Keratinocyte (primary cell): ENCODE results near the gene ITPR2.

Experiments
- EZH2 ChIP-seq: IDR thresholded peaks from one replicate; pipeline ENCODE4 v1.6.1; 2012; ENCODE audit warnings: inconsistent platforms, mild to moderate bottlenecking, low read length, moderate library complexity
- TF ChIP-seq, protein P1 (sequence below), 3 experiments: IDR thresholded peaks in 1 of 3; conservative IDR thresholded peaks in 1 of 3; optimal IDR thresholded peaks in 1 of 3; 2 replicates in 2 of 3; 3 replicates in 1 of 3; pipeline versions ENCODE3 to v1.5.1; 2011; ENCODE audit warnings: low read length in 3 of 3, mild to moderate bottlenecking in 3 of 3, moderate library complexity in 2 of 3, control low read depth in 1 of 3, inconsistent platforms in 1 of 3; ENCODE audit not compliant: insufficient read depth in 2 of 3; ENCODE audit errors: extremely low read depth in 1 of 3

DNA sequence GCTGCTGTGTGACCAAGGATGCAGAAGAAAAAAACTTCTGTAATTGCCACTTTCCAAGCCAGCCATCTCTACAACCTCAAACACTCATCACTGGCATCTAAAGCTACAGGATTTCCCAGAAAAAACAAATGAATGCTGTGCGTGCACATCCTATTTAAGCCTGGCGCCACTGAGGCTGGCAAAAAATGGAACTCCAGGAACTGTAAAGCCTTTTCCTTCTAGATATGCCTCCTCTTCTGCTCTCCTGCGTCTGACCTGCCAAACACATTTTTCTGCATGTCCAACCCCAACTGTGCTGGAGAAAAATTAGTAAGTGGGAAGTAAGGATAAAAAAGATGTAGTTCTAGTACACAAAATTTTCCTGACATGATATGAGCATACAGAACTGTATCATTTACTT lies 184.9 kb downstream of the ITPR2 start:
- TF ChIP-seq, protein P1, sequence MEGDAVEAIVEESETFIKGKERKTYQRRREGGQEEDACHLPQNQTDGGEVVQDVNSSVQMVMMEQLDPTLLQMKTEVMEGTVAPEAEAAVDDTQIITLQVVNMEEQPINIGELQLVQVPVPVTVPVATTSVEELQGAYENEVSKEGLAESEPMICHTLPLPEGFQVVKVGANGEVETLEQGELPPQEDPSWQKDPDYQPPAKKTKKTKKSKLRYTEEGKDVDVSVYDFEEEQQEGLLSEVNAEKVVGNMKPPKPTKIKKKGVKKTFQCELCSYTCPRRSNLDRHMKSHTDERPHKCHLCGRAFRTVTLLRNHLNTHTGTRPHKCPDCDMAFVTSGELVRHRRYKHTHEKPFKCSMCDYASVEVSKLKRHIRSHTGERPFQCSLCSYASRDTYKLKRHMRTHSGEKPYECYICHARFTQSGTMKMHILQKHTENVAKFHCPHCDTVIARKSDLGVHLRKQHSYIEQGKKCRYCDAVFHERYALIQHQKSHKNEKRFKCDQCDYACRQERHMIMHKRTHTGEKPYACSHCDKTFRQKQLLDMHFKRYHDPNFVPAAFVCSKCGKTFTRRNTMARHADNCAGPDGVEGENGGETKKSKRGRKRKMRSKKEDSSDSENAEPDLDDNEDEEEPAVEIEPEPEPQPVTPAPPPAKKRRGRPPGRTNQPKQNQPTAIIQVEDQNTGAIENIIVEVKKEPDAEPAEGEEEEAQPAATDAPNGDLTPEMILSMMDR (optimal IDR thresholded peaks at IDR 0.05 in 1 of 3, IDR thresholded peaks at IDR 0.05 in 1 of 3, conservative IDR thresholded peaks at IDR 0.05 in 1 of 3; ENCODE audit: extremely low read depth in 1 of 3, insufficient read depth in 2 of 3, low read length in 3 of 3) = no peak
- no peak for TF ChIP-seq EZH2
